Measurements from ENCODE around the gene CFAP251.
"Not testable (repeated sequence)": the region's sequence is repeated elsewhere in the genome, so short reads cannot be mapped to it uniquely, and the experiment has no call there.

DNA sequence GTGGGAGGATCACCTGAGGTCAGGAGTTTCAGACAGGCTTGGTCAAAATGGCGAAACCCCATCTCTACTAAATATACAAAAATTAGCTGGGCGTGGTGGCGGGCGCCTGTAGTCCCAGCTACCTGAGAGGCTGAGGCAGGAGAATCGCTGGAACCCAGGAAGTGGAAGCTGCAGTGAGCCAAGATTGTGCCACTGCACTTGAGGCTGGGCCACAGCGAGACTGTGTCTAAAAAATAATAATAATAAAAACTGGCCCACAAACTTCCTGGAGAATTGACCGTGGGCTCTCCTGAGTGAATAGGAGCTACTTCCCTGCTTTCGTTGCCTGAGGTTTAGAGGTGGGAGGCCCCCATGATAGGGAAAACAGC is 42.3 kb upstream of the CFAP251 start:
- TF ChIP-seq, protein P1, sequence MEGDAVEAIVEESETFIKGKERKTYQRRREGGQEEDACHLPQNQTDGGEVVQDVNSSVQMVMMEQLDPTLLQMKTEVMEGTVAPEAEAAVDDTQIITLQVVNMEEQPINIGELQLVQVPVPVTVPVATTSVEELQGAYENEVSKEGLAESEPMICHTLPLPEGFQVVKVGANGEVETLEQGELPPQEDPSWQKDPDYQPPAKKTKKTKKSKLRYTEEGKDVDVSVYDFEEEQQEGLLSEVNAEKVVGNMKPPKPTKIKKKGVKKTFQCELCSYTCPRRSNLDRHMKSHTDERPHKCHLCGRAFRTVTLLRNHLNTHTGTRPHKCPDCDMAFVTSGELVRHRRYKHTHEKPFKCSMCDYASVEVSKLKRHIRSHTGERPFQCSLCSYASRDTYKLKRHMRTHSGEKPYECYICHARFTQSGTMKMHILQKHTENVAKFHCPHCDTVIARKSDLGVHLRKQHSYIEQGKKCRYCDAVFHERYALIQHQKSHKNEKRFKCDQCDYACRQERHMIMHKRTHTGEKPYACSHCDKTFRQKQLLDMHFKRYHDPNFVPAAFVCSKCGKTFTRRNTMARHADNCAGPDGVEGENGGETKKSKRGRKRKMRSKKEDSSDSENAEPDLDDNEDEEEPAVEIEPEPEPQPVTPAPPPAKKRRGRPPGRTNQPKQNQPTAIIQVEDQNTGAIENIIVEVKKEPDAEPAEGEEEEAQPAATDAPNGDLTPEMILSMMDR (IDR thresholded peaks at IDR 0.05) = not testable (repeated sequence)
- TF ChIP-seq POLR2A (IDR thresholded peaks at IDR 0.05) = not testable (repeated sequence)
